Measurements from ENCODE around the gene MCM3AP. TPM values are rescaled to one million over a fixed set of nuclear protein-coding genes. Genes with fewer than 3 reads are reported as not detected.
"Not testable (repeated sequence)": the region's sequence is repeated elsewhere in the genome, so short reads cannot be mapped to it uniquely, and the experiment has no call there.

MCM3AP gene
- total RNA-seq, 1 experiment from 2014 or later = 115 TPM

- DNase-seq (ENCODE audit: low spot score) = no peak
These were observed 41.5 kb downstream of the MCM3AP start for GRCh38 chr21:46243960-46244361.

GRCh38 chr21:46243325-46243724, 42.1 kb downstream of the MCM3AP start:
- no peak for DNase-seq (ENCODE audit: low spot score)

GRCh38 chr21:46241577-46241976, 43.8 kb downstream of the MCM3AP start:
- not testable (repeated sequence) for DNase-seq (ENCODE audit: low spot score)

- no peak for DNase-seq (ENCODE audit: low spot score)
These were observed 45.5 kb downstream of the MCM3AP start for GRCh38 chr21:46239817-46240325.

GRCh38 chr21:46237474-46237873, 47.9 kb downstream of the MCM3AP start:
- no peak for DNase-seq (ENCODE audit: low spot score)

- DNase-seq (ENCODE audit: low spot score) = no peak
These were observed 50.9 kb downstream of the MCM3AP start for GRCh38 chr21:46234436-46234950.

- no peak for DNase-seq (ENCODE audit: low spot score)
These were observed 55.5 kb downstream of the MCM3AP start for GRCh38 chr21:46229923-46230260.

GRCh38 chr21:46229133-46229922, 56.1 kb downstream of the MCM3AP start:
- DNase-seq (ENCODE audit: low spot score) = peak; percentile 20

GRCh38 chr21:46228345-46229051, 56.9 kb downstream of the MCM3AP start, which contains the start of gene LSS:
Gene LSS (minus strand): TSS chr21:46228774. CDS start chr21:46228745, 29 bp downstream.
- DNase-seq (ENCODE audit: low spot score) = peak; percentile 89

GRCh38 chr21:46227811-46228344, 57.5 kb downstream of the MCM3AP start:
- no peak for DNase-seq (ENCODE audit: low spot score)

- DNase-seq (ENCODE audit: low spot score) = peak; percentile 7
These were observed 58.4 kb downstream of the MCM3AP start for GRCh38 chr21:46226920-46227599.

- no peak for DNase-seq (ENCODE audit: low spot score)
These were observed 59.3 kb downstream of the MCM3AP start for GRCh38 chr21:46226146-46226545.

- DNase-seq (ENCODE audit: low spot score) = not testable (repeated sequence)
These were observed 61.8 kb downstream of the MCM3AP start for GRCh38 chr21:46223661-46224060.

- no peak for DNase-seq (ENCODE audit: low spot score)
These were observed 62.2 kb downstream of the MCM3AP start for GRCh38 chr21:46223217-46223616.

- no peak for DNase-seq (ENCODE audit: low spot score)
These were observed 62.8 kb downstream of the MCM3AP start for GRCh38 chr21:46222436-46223116.

- DNase-seq (ENCODE audit: low spot score) = no peak
These were observed 63.6 kb downstream of the MCM3AP start for GRCh38 chr21:46221664-46222435.

GRCh38 chr21:46220847-46221246, 64.6 kb downstream of the MCM3AP start:
- DNase-seq (ENCODE audit: low spot score) = no peak

GRCh38 chr21:46220275-46220810, 65.1 kb downstream of the MCM3AP start:
- DNase-seq (ENCODE audit: low spot score) = no peak

- no peak for DNase-seq (ENCODE audit: low spot score)
These were observed 65.7 kb downstream of the MCM3AP start for GRCh38 chr21:46219591-46220239.

All from HT-29 (cell line).